Pancreas (tissue), 10 donors: Measurements from ENCODE around the gene SUSD3. TPM values are rescaled to one million over a fixed set of nuclear protein-coding genes. Genes with fewer than 3 reads are reported as not detected.

Source experiments
- ATAC-seq, 4 donors: fragments of 200-7000 bp; cut with Tn5 transposase; one replicate each; pipeline versions ENCODE4 v1.8.0 to v1.9.1; 2020; ENCODE audit warnings: mild to moderate bottlenecking in 4 of 4, moderate library complexity in 4 of 4
- DNase-seq, 6 donors: peaks; one replicate each; pipeline ENCODE4 v3.0.0-alpha.2; 2020
- FAIRE-seq: peaks from 2 replicates; lab custom pipeline; 2012; peaks lifted over from hg19 to GRCh38; lab: Jason Lieb, UNC
- H3K27ac ChIP-seq, 4 donors: fragments of 200-600 bp; sonication (generic); 1 replicate in 3 of 4; 2 replicates in 1 of 4; pipeline versions ENCODE4 v1.5.0 to v1.8.0; 2020
- H3K27me3 ChIP-seq, 4 donors: fragments of 200-600 bp; one replicate each; pipeline ENCODE4 v1.8.0; 2021
- H3K36me3 ChIP-seq, 3 donors: fragments of 200-600 bp; sonication (generic) in 1 of 3; one replicate each; pipeline versions ENCODE4 v1.5.0 to v1.8.0; 2020 to 2021
- H3K4me1 ChIP-seq, 3 donors: fragments of 200-600 bp; one replicate each; pipeline ENCODE4 v1.8.0; 2021
- H3K4me3 ChIP-seq, 4 donors: fragments of 200-600 bp; sonication (generic) in 2 of 4; one replicate each; pipeline versions ENCODE4 v1.5.0 to v1.8.0; 2020 to 2021
- H3K9me3 ChIP-seq, 4 donors: fragments of 200-600 bp; one replicate each; pipeline ENCODE4 v1.8.0; 2021
- WGBS, 2 donors: extraction: QIAGEN DNeasy Blood & Tissue Kit; methylation state at CpG; one replicate each; pipeline ENCODE4 v1.1.7; 2013; 5-methylcytosine and 5-hydroxymethylcytosine counted together
- intact Hi-C, 3 donors: fragments of 100-400 bp; cut with DNase I; formaldehyde crosslinking; loops; one replicate each; pipeline versions ENCODE4 v1.11.1 to v1.14.2; 2022
- polyA plus RNA-seq, 2 donors: library from polyadenylated mRNA; stranded (reverse); fragments of 200-250 nt; gene quantifications; one replicate each; pipeline ENCODE4 v1.2.3, GENCODE V29; 2013
- total RNA-seq, 6 donors: library from RNA; stranded (reverse); fragmentation: NEBNext Ultra II Directional in 4 of 6; extraction: Animal tissue kit (Norgen Biotek cat#: 25700) in 4 of 6; gene quantifications; one replicate each; pipeline versions ENCODE4 v1.2.1 to v1.2.4, GENCODE V29; 2021 to 2023
- TF ChIP-seq, protein P1 (sequence below), 4 donors: fragments of 200-600 bp; sonication (generic) in 3 of 4; IDR thresholded peaks; one replicate each; pipeline versions ENCODE4 v1.5.0 to v1.8.0; 2021; ENCODE audit warnings: antibody characterized with exemption in 4 of 4
- donor health status: healthy with polysubstance abuse.
- donor health status: DM: no; HTN: no; CAD: no; lungs with moderate emphysema.
- donor health status: DM: no; HTN: no; CAD: no.
- donor health status: control.
- donor health status: control.
- donor health status: Bipolar disorder and iron deficiency.
- donor health status: DM: yes; HTN: yes; CAD: no.
- donor health status: DM: no; HTN: no; CAD: no.
- donor health status: DM: no; HTN: no; CAD: no.
- donor health status: DM: yes; HTN: yes; CAD: no.

The SUSD3 gene
- total and polyA plus RNA-seq, 8 donors = 0.16 to 2.8 (median 0.80) TPM

DNA sequence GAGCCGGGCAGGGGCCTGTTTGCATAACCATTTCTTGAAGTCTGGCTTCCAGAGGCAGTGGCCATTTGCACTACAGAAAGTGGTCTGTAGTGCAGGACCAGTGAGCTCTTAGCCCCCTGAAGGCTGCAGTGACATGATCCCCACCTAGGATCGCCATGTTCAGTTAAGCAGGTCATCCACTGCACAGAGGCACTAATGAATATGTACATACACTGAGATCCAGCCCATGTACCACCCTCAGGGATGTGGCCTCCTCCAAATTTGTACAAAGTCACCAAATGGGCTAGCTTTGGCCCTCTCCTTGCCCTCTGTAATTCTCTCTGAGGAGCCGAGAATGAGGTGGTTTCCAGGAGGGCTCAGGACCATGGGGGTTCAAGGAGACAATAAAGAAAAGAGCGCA is 8.3 kb upstream of the SUSD3 start:
- no peak overlapping the region for H3K27ac ChIP-seq
- ATAC-seq (no peak), DNase-seq (no peak), FAIRE-seq (no peak)
- no peaks in the 10 kb centered on the region for H3K9me3 ChIP-seq
- intact Hi-C loops = no loop called here
- no peaks in the 10 kb centered on the region for H3K27me3 ChIP-seq
- TF ChIP-seq, protein P1, sequence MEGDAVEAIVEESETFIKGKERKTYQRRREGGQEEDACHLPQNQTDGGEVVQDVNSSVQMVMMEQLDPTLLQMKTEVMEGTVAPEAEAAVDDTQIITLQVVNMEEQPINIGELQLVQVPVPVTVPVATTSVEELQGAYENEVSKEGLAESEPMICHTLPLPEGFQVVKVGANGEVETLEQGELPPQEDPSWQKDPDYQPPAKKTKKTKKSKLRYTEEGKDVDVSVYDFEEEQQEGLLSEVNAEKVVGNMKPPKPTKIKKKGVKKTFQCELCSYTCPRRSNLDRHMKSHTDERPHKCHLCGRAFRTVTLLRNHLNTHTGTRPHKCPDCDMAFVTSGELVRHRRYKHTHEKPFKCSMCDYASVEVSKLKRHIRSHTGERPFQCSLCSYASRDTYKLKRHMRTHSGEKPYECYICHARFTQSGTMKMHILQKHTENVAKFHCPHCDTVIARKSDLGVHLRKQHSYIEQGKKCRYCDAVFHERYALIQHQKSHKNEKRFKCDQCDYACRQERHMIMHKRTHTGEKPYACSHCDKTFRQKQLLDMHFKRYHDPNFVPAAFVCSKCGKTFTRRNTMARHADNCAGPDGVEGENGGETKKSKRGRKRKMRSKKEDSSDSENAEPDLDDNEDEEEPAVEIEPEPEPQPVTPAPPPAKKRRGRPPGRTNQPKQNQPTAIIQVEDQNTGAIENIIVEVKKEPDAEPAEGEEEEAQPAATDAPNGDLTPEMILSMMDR (IDR thresholded peaks at IDR 0.05) = no peak
- no peak overlapping the region for H3K4me3 ChIP-seq
- WGBS, 2 donors = 94 to 95% methylated on average over 4 of the region's 4 CpGs
- H3K36me3 ChIP-seq = no peaks in the 10 kb centered on the region
- peaks cover 0 to 2% (median 0%) of the 10 kb centered on the region in 3 donors for H3K4me1 ChIP-seq

DNA sequence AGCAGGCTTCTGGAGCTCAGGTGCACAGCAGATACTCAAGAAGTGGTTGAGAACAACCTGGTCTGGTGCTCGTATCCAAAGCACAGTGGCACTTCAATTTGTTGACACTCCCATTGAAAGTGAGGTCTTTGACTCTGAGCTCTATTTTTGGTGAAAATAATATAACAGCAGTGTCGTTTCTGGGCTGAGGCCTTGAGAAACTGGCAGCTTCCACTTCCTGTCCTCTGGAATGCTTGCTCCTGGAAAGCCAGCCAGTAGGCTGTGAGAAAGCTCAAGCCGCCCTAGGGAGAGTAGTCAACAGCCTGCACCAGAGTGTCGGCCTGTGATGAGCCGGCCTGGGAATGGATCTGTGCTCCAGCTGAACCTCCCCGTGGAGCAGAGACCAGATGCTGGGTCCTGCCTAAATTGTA is 6.8 kb upstream of the SUSD3 start:
- peak in 3 of 6 donors; percentile 15 to 39 (median 36) for DNase-seq
- peak; percentile 45 to 86 (median 58) for ATAC-seq
- H3K27ac ChIP-seq = no peak overlapping the region
- peaks cover 0 to 2% (median 0%) of the 10 kb centered on the region in 3 donors for H3K4me1 ChIP-seq
- no peak overlapping the region for H3K4me3 ChIP-seq
- TF ChIP-seq, protein P1 (IDR thresholded peaks at IDR 0.05) = no peak
- 34 to 40% methylated on average over 6 of the region's 6 CpGs for WGBS, 2 donors
- intact Hi-C loops = no loop called here
- H3K9me3 ChIP-seq = no peaks in the 10 kb centered on the region
- H3K36me3 ChIP-seq = no peaks in the 10 kb centered on the region
- no peaks in the 10 kb centered on the region for H3K27me3 ChIP-seq
- no peak for FAIRE-seq

DNA sequence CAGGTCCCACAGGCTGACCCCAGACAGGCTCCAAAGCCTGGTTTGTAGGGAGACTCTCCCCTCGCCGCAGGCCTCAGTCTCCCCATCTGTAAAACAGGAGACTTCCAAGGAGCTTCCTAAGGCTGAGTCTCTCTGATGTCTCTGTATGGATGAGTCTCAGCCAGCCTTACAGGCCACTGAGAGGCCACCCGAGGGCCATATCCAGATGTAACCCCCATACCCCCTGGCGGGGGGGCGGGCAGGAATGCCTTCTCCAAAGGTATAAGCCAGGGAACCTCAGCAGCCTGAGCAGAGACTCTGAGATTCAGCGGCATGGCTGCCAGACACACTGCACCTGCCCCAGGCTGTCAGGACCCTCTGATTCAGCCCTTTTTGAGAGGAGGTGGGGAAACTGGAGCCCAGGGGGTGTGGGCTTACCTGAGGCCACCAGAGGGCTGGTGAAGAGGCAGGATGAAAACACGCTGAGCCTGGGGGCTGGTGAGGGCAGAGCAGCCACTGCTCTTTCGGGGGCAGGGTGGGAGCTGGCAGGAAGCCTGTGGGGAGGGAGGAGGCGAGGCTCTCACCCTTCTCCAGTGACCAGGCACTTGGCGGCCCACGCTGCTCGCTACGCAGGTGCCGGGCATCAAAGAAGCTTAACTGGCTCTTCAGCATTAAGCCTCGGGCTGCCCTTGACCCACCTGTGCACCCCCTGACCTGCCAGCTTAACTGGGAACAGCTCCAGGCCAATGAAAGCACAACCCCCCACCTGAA is 5.5 kb upstream of the SUSD3 start:
- 76 to 85% methylated on average over 15 of the region's 15 CpGs for WGBS, 2 donors
- no peaks in the 10 kb centered on the region for H3K36me3 ChIP-seq
- DNase-seq (peak in 1 of 6 donors; percentile 63), ATAC-seq (no peak), FAIRE-seq (no peak)
- H3K27me3 ChIP-seq = no peaks in the 10 kb centered on the region
- no peak overlapping the region for H3K4me3 ChIP-seq
- no peak overlapping the region for H3K27ac ChIP-seq
- no peaks in the 10 kb centered on the region for H3K9me3 ChIP-seq
- peaks cover 0 to 2% (median 0%) of the 10 kb centered on the region in 3 donors for H3K4me1 ChIP-seq
- intact Hi-C loops = no loop called here
- TF ChIP-seq, protein P1 (IDR thresholded peaks at IDR 0.05) = no peak

DNA sequence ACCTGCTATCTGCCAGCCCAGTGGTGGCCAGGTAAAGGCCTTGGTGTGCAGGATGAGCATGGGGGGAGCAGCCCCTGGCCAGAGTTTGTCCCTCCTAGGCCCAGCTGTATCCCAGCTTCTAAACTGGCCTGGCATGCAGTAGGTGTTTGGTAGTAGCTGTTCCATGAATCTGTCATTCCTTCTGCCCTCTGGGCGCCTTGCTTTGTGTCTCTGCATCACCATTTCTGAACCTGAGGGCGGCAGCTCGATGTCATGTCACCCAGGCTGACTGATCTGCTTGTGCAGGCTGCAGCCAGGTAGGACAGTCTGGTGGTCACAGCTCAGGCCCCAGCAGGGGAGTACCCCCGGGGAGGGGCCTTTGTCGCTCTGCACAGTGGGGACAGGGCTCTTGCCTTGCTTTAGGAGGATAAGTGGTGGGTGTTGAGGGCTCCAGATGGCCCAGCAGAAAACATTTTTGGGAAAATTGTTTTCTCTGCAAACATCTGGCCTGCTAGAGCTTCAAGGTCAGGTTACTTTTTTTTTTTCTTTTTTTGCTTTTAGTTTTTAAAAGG is 4.6 kb upstream of the SUSD3 start:
- FAIRE-seq = no peak
- TF ChIP-seq, protein P1 (IDR thresholded peaks at IDR 0.05) = no peak
- no peaks in the 10 kb centered on the region for H3K36me3 ChIP-seq
- H3K4me3 ChIP-seq = no peak overlapping the region
- H3K27ac ChIP-seq = no peak overlapping the region
- no peak for ATAC-seq
- no peaks in the 10 kb centered on the region for H3K9me3 ChIP-seq
- H3K27me3 ChIP-seq = no peaks in the 10 kb centered on the region
- peaks cover 0 to 2% (median 0%) of the 10 kb centered on the region in 3 donors for H3K4me1 ChIP-seq
- intact Hi-C loops = no loop called here
- peak in 1 of 6 donors; percentile 24 for DNase-seq
- WGBS, 2 donors = 90 to 91% methylated on average over 5 of the region's 5 CpGs
